ENCODE results near the gene GALNT9. TPM values are rescaled to one million over a fixed set of nuclear protein-coding genes. Genes with fewer than 3 reads are reported as not detected.

The GALNT9 gene
- polyA plus RNA-seq, 1 experiment = not detected

DNA sequence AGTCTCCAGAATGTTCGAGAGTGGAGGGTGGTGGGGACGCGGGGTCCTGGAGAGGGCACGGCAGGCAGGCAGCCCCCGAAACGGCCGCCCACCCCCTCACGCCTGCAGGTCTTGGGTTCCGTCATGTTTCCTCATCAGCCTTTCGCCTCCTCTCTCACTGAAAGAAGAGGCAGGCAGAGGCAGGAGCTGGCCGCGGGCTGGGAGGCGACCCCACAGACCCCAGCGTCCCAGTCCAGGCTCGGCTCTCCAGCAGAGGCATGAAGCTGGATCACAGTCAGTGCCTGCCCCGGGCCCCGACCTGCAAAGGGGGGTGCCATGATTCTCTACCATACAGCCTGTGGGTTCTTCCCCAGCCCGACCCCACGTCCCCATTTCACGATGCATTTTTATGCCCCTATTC is 13.4 kb downstream of the GALNT9 start:
- no peak overlapping the region for H3K4me3 ChIP-seq (ENCODE audit: low read depth, low read length)
- H3K36me3 ChIP-seq (ENCODE audit: control insufficient read depth, insufficient read depth, low read length) = no peaks in the 10 kb centered on the region
- TF ChIP-seq, protein P1, sequence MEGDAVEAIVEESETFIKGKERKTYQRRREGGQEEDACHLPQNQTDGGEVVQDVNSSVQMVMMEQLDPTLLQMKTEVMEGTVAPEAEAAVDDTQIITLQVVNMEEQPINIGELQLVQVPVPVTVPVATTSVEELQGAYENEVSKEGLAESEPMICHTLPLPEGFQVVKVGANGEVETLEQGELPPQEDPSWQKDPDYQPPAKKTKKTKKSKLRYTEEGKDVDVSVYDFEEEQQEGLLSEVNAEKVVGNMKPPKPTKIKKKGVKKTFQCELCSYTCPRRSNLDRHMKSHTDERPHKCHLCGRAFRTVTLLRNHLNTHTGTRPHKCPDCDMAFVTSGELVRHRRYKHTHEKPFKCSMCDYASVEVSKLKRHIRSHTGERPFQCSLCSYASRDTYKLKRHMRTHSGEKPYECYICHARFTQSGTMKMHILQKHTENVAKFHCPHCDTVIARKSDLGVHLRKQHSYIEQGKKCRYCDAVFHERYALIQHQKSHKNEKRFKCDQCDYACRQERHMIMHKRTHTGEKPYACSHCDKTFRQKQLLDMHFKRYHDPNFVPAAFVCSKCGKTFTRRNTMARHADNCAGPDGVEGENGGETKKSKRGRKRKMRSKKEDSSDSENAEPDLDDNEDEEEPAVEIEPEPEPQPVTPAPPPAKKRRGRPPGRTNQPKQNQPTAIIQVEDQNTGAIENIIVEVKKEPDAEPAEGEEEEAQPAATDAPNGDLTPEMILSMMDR (IDR thresholded peaks at IDR 0.05; ENCODE audit: insufficient read depth, low read depth, low read length) = no peak
- POLR2A ChIA-PET = no interaction called here
- no peaks in the 10 kb centered on the region for H3K27me3 ChIP-seq (ENCODE audit: control insufficient read depth, insufficient read depth, low read length)
- CTCF ChIA-PET = no interaction called here
- no peak for DNase-seq (ENCODE audit: low read depth)

DNA sequence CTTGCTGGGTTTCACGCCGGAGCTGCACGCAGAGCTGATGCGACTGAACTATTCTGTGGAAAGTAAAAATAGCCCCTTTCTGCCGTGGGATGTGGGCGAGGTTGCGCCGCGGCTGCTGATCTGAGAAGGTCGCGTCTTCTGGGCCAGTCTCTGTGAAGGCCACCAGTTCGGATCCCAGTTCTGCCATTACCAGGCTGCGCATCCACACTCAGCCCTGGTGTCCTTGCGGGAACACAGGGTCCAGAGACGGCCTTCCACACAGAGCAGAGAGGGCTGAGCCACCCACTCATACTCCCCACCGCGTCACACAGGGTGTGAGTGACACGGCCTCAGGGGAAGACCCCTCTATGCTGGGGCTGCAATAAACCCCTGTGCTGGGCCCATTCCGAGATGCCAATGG is 13.9 kb downstream of the GALNT9 start:
- H3K27me3 ChIP-seq (ENCODE audit: control insufficient read depth, insufficient read depth, low read length) = no peaks in the 10 kb centered on the region
- no peak overlapping the region for H3K4me3 ChIP-seq (ENCODE audit: low read depth, low read length)
- ChIA-PET CTCF (no interaction called here), POLR2A (no interaction called here)
- no peaks in the 10 kb centered on the region for H3K36me3 ChIP-seq (ENCODE audit: control insufficient read depth, insufficient read depth, low read length)
- TF ChIP-seq, protein P1 (IDR thresholded peaks at IDR 0.05; ENCODE audit: insufficient read depth, low read depth, low read length) = no peak
- no peak for DNase-seq (ENCODE audit: low read depth)

DNA sequence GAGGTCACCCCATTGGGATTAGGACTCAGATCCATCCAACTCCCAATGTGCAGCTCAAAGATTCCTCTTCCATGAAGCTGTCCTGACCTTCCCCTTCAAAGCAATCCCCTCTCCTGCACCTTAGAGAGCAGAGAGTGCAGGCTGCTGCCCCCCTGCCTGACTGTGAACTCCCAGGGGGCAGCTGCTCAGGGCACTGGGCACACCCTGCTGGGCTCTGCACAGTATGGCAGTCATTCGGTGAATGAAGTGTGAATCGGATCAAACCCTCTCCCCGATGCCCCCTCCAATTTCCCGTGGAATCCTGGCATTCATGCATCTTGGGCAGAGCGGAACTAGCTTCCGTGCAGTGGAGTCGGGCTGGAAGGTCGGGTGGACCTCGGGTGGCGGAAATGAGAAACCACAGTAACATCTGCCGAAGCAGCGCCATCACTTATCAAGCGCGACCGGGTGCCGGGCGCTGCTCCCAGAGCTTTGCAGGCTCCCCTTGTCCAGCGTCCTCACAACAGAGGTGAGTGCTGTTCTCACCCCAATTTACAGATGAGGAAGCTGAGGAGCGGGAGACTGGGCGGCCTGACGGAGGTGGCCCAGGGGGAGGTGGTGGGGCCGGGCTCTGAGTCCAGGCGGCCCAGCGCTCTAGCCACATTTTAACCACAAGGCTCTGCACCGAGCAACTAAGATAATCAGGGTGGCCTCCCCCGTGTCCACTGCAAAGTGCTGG is 14.7 kb downstream of the GALNT9 start:
- no peaks in the 10 kb centered on the region for H3K27me3 ChIP-seq (ENCODE audit: control insufficient read depth, insufficient read depth, low read length)
- CTCF ChIA-PET = no interaction called here
- no peak overlapping the region for H3K4me3 ChIP-seq (ENCODE audit: low read depth, low read length)
- H3K36me3 ChIP-seq (ENCODE audit: control insufficient read depth, insufficient read depth, low read length) = no peaks in the 10 kb centered on the region
- POLR2A ChIA-PET = no interaction called here
- TF ChIP-seq, protein P1 (IDR thresholded peaks at IDR 0.05; ENCODE audit: insufficient read depth, low read depth, low read length) = no peak
- no peak for DNase-seq (ENCODE audit: low read depth)

DNA sequence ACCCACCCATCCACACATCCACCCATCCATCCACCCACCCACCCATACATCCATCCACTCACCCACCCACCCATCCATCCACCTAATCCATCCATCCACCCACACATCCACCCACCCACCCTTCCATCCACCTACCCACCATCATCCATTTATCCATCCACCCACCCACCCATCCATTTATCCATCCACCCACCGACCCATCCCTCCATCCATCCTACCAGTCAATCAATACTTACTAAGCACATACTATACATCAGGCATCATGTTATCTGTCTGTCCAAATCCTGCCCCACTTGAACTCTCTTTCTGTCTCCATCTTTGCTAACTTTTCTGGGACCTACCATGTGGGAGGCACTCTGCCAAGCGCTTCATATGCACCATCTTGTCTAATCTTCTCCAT is 15.4 kb downstream of the GALNT9 start:
- CTCF ChIA-PET = no interaction called here
- no peak for DNase-seq (ENCODE audit: low read depth)
- Histone ChIP-seq H3K27me3 (ENCODE audit: control insufficient read depth, insufficient read depth, low read length) (no peaks in the 10 kb centered on the region), H3K4me3 (ENCODE audit: low read depth, low read length) (no peak overlapping the region), H3K36me3 (ENCODE audit: control insufficient read depth, insufficient read depth, low read length) (no peaks in the 10 kb centered on the region)
- TF ChIP-seq, protein P1 (IDR thresholded peaks at IDR 0.05; ENCODE audit: insufficient read depth, low read depth, low read length) = no peak
- POLR2A ChIA-PET = no interaction called here

DNA sequence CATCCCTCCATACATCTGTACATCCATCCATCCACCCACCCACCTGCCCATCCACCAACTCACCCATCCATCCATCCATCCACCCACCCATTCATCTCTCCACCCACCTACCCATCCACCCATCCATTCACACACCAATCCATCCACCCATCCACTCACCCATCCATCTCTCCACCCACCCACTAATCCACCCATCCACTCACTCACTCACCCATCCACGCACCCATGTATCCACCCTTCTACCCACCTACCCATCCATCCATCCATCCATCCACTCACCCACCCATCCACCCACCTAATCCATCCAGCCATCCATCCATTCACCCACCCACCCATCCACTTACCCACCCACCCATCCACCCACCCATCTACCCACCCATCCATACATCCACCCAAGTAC is 16.2 kb downstream of the GALNT9 start:
- Histone ChIP-seq H3K36me3 (ENCODE audit: control insufficient read depth, insufficient read depth, low read length) (no peaks in the 10 kb centered on the region), H3K4me3 (ENCODE audit: low read depth, low read length) (no peak overlapping the region), H3K27me3 (ENCODE audit: control insufficient read depth, insufficient read depth, low read length) (no peaks in the 10 kb centered on the region)
- DNase-seq (ENCODE audit: low read depth) = no peak
- ChIA-PET POLR2A (no interaction called here), CTCF (no interaction called here)
- TF ChIP-seq, protein P1 (IDR thresholded peaks at IDR 0.05; ENCODE audit: insufficient read depth, low read depth, low read length) = no peak

Measured in BJ (cell line).